IPS DF 4.7 (cell line): ENCODE results near the gene SLC29A1.

ENCODE experiments used
- DNase-seq: peaks from one replicate; pipeline ENCODE4 v3.0.0-alpha.2; 2013; ENCODE audit warnings: low spot score; ENCODE audit errors: extremely low read depth

SLC29A1 gene

GRCh38 chr6:44268095-44268628, 44.8 kb downstream of the SLC29A1 start:
- DNase-seq, result no peak

DNA sequence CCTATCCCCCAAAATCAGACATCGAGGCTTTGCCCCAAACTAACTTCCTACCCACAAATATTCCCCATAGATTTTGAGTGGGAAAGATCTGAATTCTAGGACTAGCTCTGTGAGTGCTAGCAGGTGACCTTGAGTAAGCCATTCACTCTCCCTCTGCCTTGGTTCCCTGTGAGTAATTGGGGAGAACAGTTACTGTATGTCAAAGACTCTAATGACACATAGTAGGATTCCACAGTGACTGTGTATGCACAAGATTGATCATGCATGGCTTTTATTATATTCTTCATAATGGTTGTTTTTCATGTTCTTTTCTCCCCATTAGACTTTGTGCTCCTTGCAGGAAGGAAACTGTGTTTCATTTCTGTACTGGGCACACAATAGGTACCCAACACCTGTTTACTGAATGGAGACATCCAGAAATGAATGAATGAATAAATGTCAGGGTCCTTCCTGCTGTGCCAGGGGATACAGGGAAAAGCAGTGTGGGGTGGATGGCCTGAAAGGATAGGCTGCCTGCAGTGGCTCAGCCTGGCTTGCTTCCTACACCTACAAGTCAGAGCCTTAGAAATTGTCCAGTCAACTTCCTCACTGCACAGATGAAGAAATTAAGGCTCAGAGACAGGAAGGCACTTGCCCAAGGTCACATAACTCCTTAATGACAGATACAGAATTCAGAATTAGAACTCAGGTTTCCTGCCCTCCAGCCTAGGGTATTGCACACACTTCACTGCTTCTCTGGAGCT, 46.0 kb downstream of the SLC29A1 start:
- DNase-seq, result no peak

- no peak for DNase-seq
Observed at GRCh38 chr6:44269921-44270525, 46.6 kb downstream of the SLC29A1 start, which contains the start of gene TMEM151B. Gene TMEM151B (plus strand): TSS chr6:44270450. CDS start chr6:44270743, 293 bp downstream.

DNA sequence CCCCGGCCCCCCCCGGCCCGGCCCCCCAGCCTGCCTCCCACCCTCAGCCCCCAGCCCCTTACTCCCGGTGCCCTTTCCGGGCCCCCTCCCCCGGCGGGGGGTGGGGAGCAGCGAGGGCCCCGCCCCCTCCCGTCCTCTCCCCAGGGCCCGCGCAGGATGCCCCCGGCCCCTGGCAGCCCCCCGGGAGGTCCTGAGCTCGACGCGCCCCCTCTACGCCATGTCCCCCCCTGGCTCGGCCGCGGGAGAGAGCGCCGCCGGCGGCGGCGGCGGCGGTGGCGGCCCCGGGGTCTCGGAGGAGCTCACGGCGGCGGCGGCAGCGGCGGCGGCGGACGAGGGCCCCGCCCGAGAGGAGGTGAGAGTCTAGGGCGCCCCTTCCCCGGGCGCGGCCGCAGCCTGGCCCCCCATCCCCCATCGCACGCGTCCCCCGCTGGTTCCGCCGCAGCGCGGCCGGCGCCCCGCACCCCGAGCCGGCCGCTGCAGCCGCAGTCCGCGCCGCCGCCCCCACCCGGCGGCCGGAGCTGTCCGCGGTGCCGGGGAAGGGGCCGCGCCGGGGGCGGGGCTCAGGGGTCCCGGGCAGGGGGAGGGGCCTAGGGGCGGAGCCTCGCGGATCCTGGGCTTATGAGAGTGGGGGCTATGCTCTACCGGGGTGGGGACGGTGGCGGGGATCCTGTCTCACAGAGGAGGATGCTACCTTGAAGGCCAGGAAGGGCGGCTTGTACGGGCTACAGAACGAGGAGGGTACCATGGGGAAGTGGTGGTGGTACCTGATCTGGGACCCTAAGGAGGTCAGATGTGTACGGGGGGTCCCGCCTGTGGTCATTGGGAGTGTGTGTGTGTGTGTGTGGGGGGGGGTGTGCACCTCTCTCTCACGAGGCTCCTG, 47.4 kb downstream of the SLC29A1 start:
- no peak for DNase-seq

GRCh38 chr6:44271406-44271723, 48.0 kb downstream of the SLC29A1 start:
- no peak for DNase-seq

- DNase-seq, result no peak
Observed at GRCh38 chr6:44271914-44272313, 48.5 kb downstream of the SLC29A1 start.

DNA sequence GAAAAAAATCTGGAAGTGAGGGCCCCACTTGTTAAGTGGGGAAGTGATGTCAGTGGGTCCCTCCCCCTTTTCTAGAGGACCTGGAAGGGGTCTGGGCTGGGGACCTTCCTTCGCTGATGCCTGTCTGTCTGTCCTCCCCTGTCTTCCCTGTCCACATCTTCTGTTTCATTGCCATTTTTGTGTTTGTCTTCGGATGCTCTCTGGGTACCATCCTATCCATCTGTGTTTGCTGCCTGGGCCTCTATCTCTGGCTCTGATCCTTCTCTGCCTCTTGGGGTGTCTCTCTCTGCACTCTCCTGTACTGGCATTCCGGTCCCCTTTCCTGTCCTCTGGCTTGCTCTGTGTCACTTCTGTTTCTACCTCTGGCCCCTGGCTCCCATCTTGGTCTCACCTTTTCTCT, 49.1 kb downstream of the SLC29A1 start:
- no peak for DNase-seq

- DNase-seq, result no peak
Observed at GRCh38 chr6:44272999-44273566, 49.7 kb downstream of the SLC29A1 start.

DNA sequence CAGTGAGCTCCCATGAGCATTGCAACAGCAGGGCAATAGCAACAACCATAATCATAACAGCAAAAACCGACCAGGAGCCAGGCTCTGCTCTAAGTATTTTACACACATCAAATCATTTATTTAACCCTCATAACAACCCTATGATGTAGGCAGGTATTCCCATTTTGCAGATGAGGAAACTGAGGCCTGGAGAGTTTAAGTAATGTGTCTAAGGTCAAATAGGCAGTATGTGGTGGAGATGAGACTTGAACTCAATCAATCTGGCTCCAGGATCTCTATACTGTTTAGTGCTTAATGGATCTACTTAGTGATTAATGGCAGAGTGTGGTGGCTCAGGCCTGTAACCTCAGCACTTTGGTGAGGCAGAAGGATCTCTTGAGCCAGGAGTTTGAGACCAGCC, 50.2 kb downstream of the SLC29A1 start:
- no peak for DNase-seq

- DNase-seq, result no peak
Observed at GRCh38 chr6:44275271-44275748, 51.9 kb downstream of the SLC29A1 start.

GRCh38 chr6:44275749-44276648, 52.6 kb downstream of the SLC29A1 start:
- no peak for DNase-seq

GRCh38 chr6:44276667-44277640, 53.6 kb downstream of the SLC29A1 start:
- no peak for DNase-seq

- DNase-seq, result no peak
Observed at GRCh38 chr6:44277763-44278162, 54.4 kb downstream of the SLC29A1 start.

DNA sequence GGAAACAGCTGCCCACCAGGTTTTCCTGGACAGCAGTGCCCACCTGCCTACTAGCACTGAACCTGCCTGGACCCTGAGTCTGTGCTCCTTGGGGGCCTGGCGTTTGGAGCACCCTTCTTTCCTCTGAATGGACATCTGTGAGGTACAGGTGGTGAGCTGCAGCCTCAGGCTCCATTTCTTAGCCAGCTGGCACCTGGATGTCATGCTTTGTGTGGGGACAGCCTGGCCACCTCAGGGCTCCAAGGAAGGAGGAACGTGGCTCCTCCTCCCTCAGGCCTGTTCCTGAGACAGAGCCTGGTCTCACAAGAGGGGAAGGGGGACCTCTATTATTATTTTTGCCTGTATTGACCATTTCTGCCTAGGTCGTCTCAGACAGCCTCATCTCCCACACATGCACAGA, 54.9 kb downstream of the SLC29A1 start:
- DNase-seq, result no peak

GRCh38 chr6:44278774-44279697, 55.6 kb downstream of the SLC29A1 start:
- no peak for DNase-seq
